GM10266 (cell line): ENCODE measurements around the gene CEP170.

Source experiments
- DNase-seq: peaks from one replicate; pipeline ENCODE4 v3.0.0; 2012; ENCODE audit errors: extremely low spot score
- CTCF ChIP-seq: IDR thresholded peaks from 2 replicates; pipeline ENCODE4 v1.5.1; 2012; ENCODE audit warnings: mild to moderate bottlenecking, low read depth; ENCODE audit not compliant: control insufficient read depth, insufficient read depth; ENCODE audit errors: missing control alignments

The CEP170 gene

GRCh38 chr1:243254927-243255790 is at the start of gene CEP170:
Gene CEP170 (minus strand): TSS chr1:243255281. CDS start chr1:243225280, 30,001 bp downstream.
- no peak for TF ChIP-seq CTCF
- DNase-seq = peak; percentile 90

GRCh38 chr1:243301059-243301458 is 46.0 kb upstream of the CEP170 start:
- TF ChIP-seq CTCF = no peak
- DNase-seq = no peak

GRCh38 chr1:243299069-243299468 is 44.0 kb upstream of the CEP170 start:
- DNase-seq = no peak
- TF ChIP-seq CTCF = no peak

GRCh38 chr1:243294723-243295121 is 39.6 kb upstream of the CEP170 start:
- no peak for TF ChIP-seq CTCF
- no peak for DNase-seq

GRCh38 chr1:243293941-243294722 is 39.1 kb upstream of the CEP170 start:
- no peak for DNase-seq

GRCh38 chr1:243292117-243292516 is 37.0 kb upstream of the CEP170 start:
- no peak for DNase-seq
- TF ChIP-seq CTCF = no peak

More at GRCh38 chr1:243293941-243294722, 39.1 kb upstream of the CEP170 start:
- TF ChIP-seq CTCF = no peak
